GM20000 (cell line): ENCODE data around the gene EVPL.
"Not testable (repeated sequence)": the region's sequence is repeated elsewhere in the genome, so short reads cannot be mapped to it uniquely, and the experiment has no call there.

Experiments
- DNase-seq: peaks from one replicate; pipeline ENCODE4 v3.0.0; 2012; ENCODE audit warnings: low spot score
- TF ChIP-seq, protein P1 (sequence below): IDR thresholded peaks from 2 replicates; pipeline ENCODE4 v1.5.1; 2012; ENCODE audit warnings: mild to moderate bottlenecking, control low read depth; ENCODE audit errors: extremely low read depth, missing control alignments

Gene EVPL

DNA sequence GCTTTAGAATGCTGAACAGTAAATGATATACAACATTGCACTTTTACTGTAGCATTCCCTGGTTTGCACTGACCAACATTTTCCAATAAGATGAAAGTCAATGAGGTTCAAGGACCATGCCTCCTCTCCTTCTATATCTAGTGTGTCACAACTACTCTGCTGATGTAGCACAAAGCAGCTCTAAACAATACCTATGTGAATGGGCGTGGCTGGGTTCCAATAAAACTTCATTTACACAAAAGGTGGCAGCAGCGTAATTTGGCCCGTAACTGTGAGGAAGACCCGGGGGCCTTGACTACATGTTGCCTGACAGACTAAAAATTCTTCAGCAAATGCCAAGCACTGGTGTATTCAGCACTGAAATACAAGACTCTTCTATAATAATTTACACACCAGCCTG is 38.7 kb upstream of the EVPL start:
- TF ChIP-seq, protein P1, sequence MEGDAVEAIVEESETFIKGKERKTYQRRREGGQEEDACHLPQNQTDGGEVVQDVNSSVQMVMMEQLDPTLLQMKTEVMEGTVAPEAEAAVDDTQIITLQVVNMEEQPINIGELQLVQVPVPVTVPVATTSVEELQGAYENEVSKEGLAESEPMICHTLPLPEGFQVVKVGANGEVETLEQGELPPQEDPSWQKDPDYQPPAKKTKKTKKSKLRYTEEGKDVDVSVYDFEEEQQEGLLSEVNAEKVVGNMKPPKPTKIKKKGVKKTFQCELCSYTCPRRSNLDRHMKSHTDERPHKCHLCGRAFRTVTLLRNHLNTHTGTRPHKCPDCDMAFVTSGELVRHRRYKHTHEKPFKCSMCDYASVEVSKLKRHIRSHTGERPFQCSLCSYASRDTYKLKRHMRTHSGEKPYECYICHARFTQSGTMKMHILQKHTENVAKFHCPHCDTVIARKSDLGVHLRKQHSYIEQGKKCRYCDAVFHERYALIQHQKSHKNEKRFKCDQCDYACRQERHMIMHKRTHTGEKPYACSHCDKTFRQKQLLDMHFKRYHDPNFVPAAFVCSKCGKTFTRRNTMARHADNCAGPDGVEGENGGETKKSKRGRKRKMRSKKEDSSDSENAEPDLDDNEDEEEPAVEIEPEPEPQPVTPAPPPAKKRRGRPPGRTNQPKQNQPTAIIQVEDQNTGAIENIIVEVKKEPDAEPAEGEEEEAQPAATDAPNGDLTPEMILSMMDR: no peak
- DNase-seq: no peak

DNA sequence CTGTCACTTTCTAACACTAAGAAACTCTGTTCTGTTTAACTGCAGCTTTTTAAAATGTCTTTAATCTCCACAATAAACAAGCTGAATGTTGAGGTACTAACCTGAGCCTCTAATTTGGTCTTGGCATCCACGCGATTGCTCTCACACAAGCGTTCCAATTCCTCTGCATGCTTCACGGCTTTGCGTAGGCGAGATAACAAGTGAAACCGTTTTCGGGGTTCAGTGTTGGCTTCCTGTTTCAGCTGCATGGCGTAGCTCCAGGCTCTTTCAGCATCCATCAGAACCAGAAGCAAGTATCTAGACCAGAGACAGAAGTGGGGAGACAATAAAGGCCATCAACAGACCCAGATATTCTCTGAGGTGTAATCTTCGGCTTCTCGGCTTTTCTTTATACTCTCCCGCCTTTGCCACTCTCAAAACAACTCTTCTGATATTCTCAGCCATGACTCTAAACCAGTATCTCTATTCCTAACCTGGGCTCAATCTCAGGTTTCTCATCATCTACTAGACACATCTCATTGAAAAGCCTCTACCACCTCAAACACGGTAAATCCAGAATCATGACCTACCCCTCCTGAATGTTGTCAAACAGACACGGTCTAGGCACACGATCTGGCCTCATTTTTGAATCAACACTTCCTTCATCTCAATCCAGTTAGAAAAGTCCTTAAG is 36.9 kb upstream of the EVPL start:
- peak; percentile 49 for DNase-seq
- TF ChIP-seq, protein P1: no peak

DNA sequence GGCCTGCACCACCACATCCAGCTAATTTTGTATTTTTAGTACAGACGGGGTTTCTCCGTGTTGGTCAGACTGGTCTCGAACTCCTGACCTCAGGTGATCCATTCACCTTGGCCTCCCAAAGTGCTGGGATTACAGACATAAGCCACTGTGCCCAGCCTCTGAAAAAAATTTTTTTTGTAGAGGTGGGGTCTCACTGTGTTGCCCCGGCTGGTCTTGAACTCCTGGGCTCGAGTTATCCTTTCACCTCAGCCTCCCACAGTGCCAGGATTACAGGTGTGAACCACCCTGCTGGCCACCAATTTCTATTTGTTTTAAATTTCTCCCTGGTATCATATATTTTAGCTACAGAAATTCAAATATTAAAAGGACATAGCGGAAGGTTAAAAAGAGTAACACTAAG is 31.2 kb upstream of the EVPL start:
- DNase-seq: not testable (repeated sequence)

DNA sequence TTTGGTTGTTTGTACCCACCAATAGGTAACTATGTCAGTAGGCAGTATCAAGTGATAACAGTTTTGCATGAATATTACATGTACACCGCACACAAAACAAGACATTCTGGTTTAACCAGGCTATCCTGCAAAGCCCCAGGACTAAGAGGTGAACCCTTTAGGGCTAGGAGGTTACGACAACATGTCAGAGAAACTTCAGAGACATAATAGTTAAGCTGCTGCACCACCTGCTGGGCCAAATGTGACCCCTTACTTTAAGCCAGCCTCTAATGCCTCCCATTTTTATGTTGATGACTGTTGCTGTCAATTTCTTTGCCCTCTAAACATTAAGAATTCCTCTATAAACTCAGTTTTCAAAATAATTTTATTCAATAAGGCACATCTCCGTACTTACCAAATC is 29.8 kb upstream of the EVPL start:
- TF ChIP-seq, protein P1: no peak
- DNase-seq: no peak

DNA sequence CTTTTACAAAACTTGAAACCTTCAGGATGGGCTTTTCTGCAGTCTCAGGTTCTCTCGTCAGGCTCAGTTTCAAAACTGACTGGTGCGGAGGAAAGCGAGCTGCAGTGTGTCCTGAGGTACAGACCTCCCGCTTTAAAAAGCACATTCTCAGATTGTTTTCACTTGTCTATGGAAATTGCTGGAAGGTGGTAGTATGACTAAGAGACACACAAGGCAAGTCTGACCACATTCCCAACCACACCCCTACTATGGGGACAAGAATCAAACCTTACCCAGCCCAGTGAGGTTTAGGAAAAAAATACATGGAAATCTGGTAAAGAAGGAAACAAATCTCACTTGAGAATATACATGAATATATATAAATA is 27.0 kb upstream of the EVPL start:
- TF ChIP-seq, protein P1: no peak
- no peak for DNase-seq

DNA sequence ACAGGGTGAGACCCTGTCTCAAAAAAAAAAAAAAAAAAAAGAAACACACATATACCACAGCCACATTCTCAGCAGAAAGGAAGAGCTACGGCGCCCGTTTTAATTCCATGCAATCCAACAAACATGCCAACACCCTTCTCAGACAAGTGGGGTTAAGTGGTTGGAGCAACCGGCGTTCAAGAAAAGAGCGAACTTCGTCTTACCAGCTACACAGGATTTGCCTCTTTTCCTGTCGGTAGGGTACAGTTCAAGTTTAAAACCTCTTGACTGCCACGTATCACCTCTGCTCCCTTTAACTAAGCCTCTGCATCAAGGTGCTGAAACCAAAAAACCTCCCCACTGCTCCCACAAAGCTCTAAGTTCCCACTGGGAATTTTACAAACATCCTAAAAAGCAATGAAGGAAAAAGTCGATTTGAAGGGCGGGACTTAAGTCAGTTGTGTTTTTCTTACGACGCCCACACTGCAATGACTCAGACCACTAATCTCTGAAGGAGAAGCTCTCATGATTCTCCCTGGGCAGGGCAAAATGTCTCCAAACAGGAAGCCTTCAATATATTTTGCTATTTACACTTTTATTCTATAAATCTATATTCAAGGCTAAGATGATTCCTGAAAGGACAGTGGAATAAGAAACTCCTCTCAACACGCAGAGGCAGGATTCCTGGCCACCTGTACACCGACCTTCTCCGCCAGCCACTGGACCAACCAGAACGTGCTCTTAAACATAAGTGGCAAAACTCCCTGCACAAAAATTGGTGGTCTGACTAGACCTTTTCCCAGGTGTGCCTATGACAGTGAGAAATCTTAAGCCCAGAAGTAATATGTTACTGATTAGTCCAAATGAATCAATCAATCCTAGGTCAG is 26.4 kb upstream of the EVPL start:
- TF ChIP-seq, protein P1: no peak

DNA sequence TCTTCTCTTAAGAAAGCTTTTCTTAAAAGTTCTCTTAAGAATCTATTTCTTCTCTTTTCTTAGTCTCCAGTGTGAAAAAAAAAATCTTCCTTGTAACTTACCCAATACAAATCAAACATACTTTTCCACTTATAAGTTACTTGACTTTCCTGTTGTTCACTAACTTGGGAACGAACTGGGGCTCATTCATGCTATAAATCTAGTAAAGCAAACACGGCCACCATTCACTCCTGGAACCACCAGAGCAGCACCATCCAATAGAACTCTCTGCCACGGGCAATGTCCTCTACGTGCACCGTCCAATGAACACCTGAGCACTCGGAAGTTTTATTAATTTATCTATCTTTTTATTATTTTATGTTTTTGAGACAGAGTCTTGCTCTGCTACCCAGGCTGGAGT is 24.5 kb upstream of the EVPL start:
- TF ChIP-seq, protein P1: no peak
- DNase-seq: no peak

More for the DNA sequence above, 26.4 kb upstream of the EVPL start:
- DNase-seq: no peak
